Measurements from ENCODE around the gene MYO5A. TPM values are rescaled to one million over a fixed set of nuclear protein-coding genes. Genes with fewer than 3 reads are reported as not detected.

The MYO5A gene
- total and polyA plus RNA-seq, 10 of the 15 experiments (the other 5 are each of a cell fraction or from before 2014, with no cell fraction given): 4.2 to 42.9 (median 31.1) TPM

DNA sequence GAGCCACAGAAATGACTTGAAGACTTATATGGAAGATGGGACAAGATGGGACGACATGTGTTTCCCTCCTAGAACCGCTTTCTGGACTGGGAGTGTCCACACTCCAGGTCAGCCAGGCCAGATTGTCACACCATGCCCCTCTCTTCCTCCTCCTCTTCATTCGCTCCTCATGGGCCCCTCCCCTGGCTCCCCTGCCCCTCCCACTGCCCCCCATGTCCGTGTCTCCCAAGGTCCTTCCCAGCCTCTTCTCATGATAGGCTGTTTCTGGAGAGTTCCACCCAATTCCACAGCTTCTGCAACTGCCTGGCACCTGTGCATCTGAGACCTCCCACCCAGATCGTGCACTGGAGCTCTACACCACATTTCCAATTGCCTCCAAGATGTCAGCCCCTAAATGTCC lies 239.7 kb downstream of the MYO5A start:
- POLR2A ChIA-PET: no interaction called here

More for the DNA sequence above, 239.7 kb downstream of the MYO5A start:
- Histone ChIP-seq H3K4me1 (ENCODE audit: control insufficient read depth, insufficient read depth, low read length) (peaks cover 15% of the 10 kb centered on the region), H3K9ac (ENCODE audit: control insufficient read depth, insufficient read depth, low read length) (no peak overlapping the region), H3K79me2 (ENCODE audit: control insufficient read depth, insufficient read depth, low read length) (no peaks in the 10 kb centered on the region), H3K9me3 (replicated peaks; ENCODE audit: control insufficient read depth, insufficient read depth, low read length) (no peaks in the 10 kb centered on the region), H4K20me1 (ENCODE audit: control insufficient read depth, insufficient read depth) (no peaks in the 10 kb centered on the region), H3K27me3 (replicated peaks in 1 of 2; ENCODE audit: control insufficient read depth in 2 of 2, insufficient read depth in 2 of 2, low read length in 1 of 2) (peaks cover 0 to 2% of the 10 kb centered on the region in 2 experiments; a peak in 1 of 4 replicates), H3K27ac (ENCODE audit: control insufficient read depth, insufficient read depth) (no peak overlapping the region), H3K4me3 (no peak overlapping the region), H2AFZ (ENCODE audit: control insufficient read depth, low read depth, low read length) (no peak overlapping the region), H3K4me2 (ENCODE audit: control insufficient read depth, insufficient read depth) (no peak overlapping the region), H3K36me3 (ENCODE audit: control insufficient read depth in 2 of 2, insufficient read depth in 2 of 2, low read length in 1 of 2) (no peaks in the 10 kb centered on the region)
- DNase-seq (ENCODE audit: low read depth, low spot score) (no peak), ATAC-seq (no peak), FAIRE-seq (no peak)
- intact Hi-C loops (cut with micrococcal nuclease; ENCODE audit: unreplicated experiment): no loop called here
- WGBS (ENCODE audit: insufficient coverage, insufficient replicate concordance, low lambda C conversion rate, missing lambda C conversion rate): 96% methylated on average over 4 of the region's 5 CpGs
- SMC1A ChIA-PET (ENCODE audit: uncharacterized antibody, unreplicated experiment): interaction anchor here (1.6 kb wide), 1 partner anchor 32 kb away, joined by 5 read pairs; no protein-coding TSS in a partner anchor
- TF ChIP-seq YBX1 (IDR thresholded peaks at IDR 0.05) (no peak), CBX5 (IDR thresholded peaks at IDR 0.05; ENCODE audit: low read depth) (no peak), POLR2AphosphoS2 (IDR thresholded peaks at IDR 0.05; ENCODE audit: low read depth, low read length) (no peak), SP1 (IDR thresholded peaks at IDR 0.05; ENCODE audit: low read depth, low read length) (no peak), DPF2 (IDR thresholded peaks at IDR 0.05) (no peak), USF2 (IDR thresholded peaks at IDR 0.05; ENCODE audit: borderline replicate concordance, low read depth, low read length) (no peak), KDM1A (IDR thresholded peaks at IDR 0.05; ENCODE audit: borderline replicate concordance) (no peak), ZBED1 (IDR thresholded peaks at IDR 0.05; ENCODE audit: borderline replicate concordance) (no peak), RAD21 (IDR thresholded peaks at IDR 0.05; ENCODE audit: insufficient read depth, low read depth, low read length) (no peak), ATF7 (IDR thresholded peaks at IDR 0.05; ENCODE audit: low read depth) (no peak), SREBF2 (IDR thresholded peaks at IDR 0.05; ENCODE audit: low read length) (no peak), TCF7 (IDR thresholded peaks at IDR 0.05; ENCODE audit: borderline replicate concordance) (no peak), NFIC (IDR thresholded peaks at IDR 0.05; ENCODE audit: low read depth, low read length) (no peak)
- BruUV-seq (replicated peaks): no TSS peak
- RAD21 ChIA-PET (ENCODE audit: unreplicated experiment): interaction anchor here (1.0 kb wide), 1 partner anchor 27 kb away, joined by 4 read pairs; no protein-coding TSS in a partner anchor
- CTCF ChIA-PET: interaction anchor here (0.9 kb wide), 1 partner anchor 44 kb away, joined by 3 read pairs; no protein-coding TSS in a partner anchor
- in situ Hi-C loops (cut with MboI): no loop called here
